Glutamatergic neuron (in vitro differentiated cells): ENCODE measurements around the gene SLC18B1. TPM values are rescaled to one million over a fixed set of nuclear protein-coding genes. Genes with fewer than 3 reads are reported as not detected.

Source experiments
- DNase-seq: peaks from one replicate; pipeline ENCODE4 v3.0.0; 2022
- H3K27ac Mint-ChIP-seq: one replicate; pipeline ENCODE4 v1.8.0; 2020; ENCODE audit warnings: mild to moderate bottlenecking, mixed read lengths, inconsistent platforms; ENCODE audit not compliant: unreplicated experiment
- H3K27me3 Mint-ChIP-seq: one replicate; pipeline ENCODE4 v1.8.0; 2020; ENCODE audit warnings: mild to moderate bottlenecking, moderate library complexity, mixed read lengths, inconsistent platforms; ENCODE audit not compliant: unreplicated experiment
- H3K36me3 Mint-ChIP-seq: one replicate; pipeline ENCODE4 v1.8.0; 2020; ENCODE audit warnings: mild to moderate bottlenecking, mixed read lengths, inconsistent platforms; ENCODE audit not compliant: unreplicated experiment
- H3K4me1 Mint-ChIP-seq: one replicate; pipeline ENCODE4 v1.8.0; 2020; ENCODE audit warnings: mild to moderate bottlenecking, low read depth, mixed read lengths, inconsistent platforms; ENCODE audit not compliant: unreplicated experiment
- H3K4me3 Mint-ChIP-seq: one replicate; pipeline ENCODE4 v1.8.0; 2020; ENCODE audit warnings: mild to moderate bottlenecking, mixed read lengths, inconsistent platforms; ENCODE audit not compliant: unreplicated experiment
- H3K9me3 Mint-ChIP-seq: one replicate; pipeline ENCODE4 v1.8.0; 2020; ENCODE audit warnings: mild to moderate bottlenecking, moderate library complexity, mixed read lengths, inconsistent platforms; ENCODE audit not compliant: unreplicated experiment
- CTCF ChIP-seq: fragments of 200-600 bp; sonication (generic); IDR thresholded peaks from one replicate; pipeline ENCODE4 v1.5.0; 2021; ENCODE audit not compliant: partially characterized antibody, unreplicated experiment
- total RNA-seq: library from RNA; stranded (reverse); fragmentation: NEBNext Ultra II Directional; extraction: Animal tissue kit (Norgen Biotek cat#: 25700); gene quantifications from one replicate; pipeline ENCODE4 v1.2.1, GENCODE V29; 2021; ENCODE audit not compliant: unreplicated experiment

The SLC18B1 gene
- total RNA-seq, 1 donor from 2014 or later = 5.8 TPM

- peak overlapping the region; percentile 91 for H3K27ac Mint-ChIP-seq
- no peak for DNase-seq
- peaks cover 21% of the 10 kb centered on the region for H3K4me1 Mint-ChIP-seq
- H3K9me3 Mint-ChIP-seq = peaks cover 14% of the 10 kb centered on the region
- H3K27me3 Mint-ChIP-seq = peaks cover 10% of the 10 kb centered on the region
- no peak for TF ChIP-seq CTCF
- peak overlapping the region; percentile 98 for H3K4me3 Mint-ChIP-seq
- H3K36me3 Mint-ChIP-seq = no peaks in the 10 kb centered on the region
Observed at GRCh38 chr6:132812756-132813172, 14.3 kb upstream of the SLC18B1 start.

DNA sequence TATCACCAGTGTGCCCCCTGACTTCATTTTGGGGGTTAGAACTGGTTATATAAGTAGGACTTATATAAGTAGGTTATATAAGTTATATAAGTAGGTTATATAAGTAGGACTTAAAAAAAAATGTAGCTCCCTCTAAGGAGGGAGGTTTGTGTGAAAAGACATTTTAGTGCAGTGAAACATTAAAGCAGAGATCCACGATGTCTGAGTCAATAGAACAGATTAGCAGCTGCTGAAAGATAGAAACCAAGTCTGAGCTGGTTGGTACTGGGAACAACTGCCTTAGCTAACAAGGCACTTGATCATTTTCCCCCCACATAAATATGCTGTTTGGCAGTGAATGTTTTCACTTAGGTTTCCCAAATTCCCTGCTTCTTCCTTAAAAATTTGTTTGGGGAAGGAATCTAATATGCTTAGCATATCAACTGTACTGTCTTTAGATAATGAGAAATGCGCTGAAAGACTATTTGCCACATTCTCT lies 13.9 kb upstream of the SLC18B1 start:
- H3K27me3 Mint-ChIP-seq = peaks cover 10% of the 10 kb centered on the region
- H3K9me3 Mint-ChIP-seq = peaks cover 14% of the 10 kb centered on the region
- peak overlapping the region; percentile 91 for H3K27ac Mint-ChIP-seq
- peaks cover 21% of the 10 kb centered on the region for H3K4me1 Mint-ChIP-seq
- H3K4me3 Mint-ChIP-seq = peak overlapping the region; percentile 98
- H3K36me3 Mint-ChIP-seq = no peaks in the 10 kb centered on the region
- TF ChIP-seq CTCF = no peak
- no peak for DNase-seq

GRCh38 chr6:132811276-132811675 lies 12.8 kb upstream of the SLC18B1 start:
- H3K36me3 Mint-ChIP-seq = no peaks in the 10 kb centered on the region
- peaks cover 14% of the 10 kb centered on the region for H3K9me3 Mint-ChIP-seq
- no peak for DNase-seq
- H3K27me3 Mint-ChIP-seq = peaks cover 10% of the 10 kb centered on the region
- H3K4me1 Mint-ChIP-seq = peaks cover 21% of the 10 kb centered on the region
- TF ChIP-seq CTCF = no peak
- no peak overlapping the region for H3K4me3 Mint-ChIP-seq
- no peak overlapping the region for H3K27ac Mint-ChIP-seq

- Mint-ChIP-seq H3K4me1 (no peaks in the 10 kb centered on the region), H3K4me3 (no peak overlapping the region), H3K27me3 (no peaks in the 10 kb centered on the region), H3K36me3 (no peaks in the 10 kb centered on the region), H3K9me3 (peaks cover 3% of the 10 kb centered on the region), H3K27ac (no peak overlapping the region)
- DNase-seq = no peak
- no peak for TF ChIP-seq CTCF
Observed at GRCh38 chr6:132805548-132805947, 7.1 kb upstream of the SLC18B1 start.

DNA sequence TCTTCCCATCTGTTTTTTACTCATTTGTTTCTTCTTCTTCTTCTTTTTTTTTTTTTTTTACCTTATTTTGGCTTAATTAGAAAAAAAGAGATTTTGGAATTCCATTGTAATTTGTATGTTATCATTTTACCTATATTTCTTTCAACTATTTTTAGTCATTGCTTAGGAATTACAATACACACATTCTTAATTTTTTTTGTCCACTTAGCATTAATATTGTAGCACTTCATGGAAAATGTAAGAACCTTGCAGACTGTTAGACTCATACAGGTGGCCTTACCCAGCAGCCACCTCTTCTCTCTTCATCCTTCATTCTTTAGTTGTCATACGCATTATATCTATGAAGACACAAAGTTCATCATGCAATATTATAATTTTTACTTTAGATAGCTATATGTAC lies 5.8 kb upstream of the SLC18B1 start:
- no peak for DNase-seq
- Mint-ChIP-seq H3K36me3 (no peaks in the 10 kb centered on the region), H3K27me3 (no peaks in the 10 kb centered on the region), H3K27ac (no peak overlapping the region), H3K4me3 (no peak overlapping the region), H3K9me3 (peaks cover 3% of the 10 kb centered on the region), H3K4me1 (no peaks in the 10 kb centered on the region)
- TF ChIP-seq CTCF = no peak
